ENCODE measurements around the gene CAMK2A. TPM values are rescaled to one million over a fixed set of nuclear protein-coding genes. Genes with fewer than 3 reads are reported as not detected.

CAMK2A gene
- total RNA-seq, 1 experiment from 2014 or later = not detected

DNA sequence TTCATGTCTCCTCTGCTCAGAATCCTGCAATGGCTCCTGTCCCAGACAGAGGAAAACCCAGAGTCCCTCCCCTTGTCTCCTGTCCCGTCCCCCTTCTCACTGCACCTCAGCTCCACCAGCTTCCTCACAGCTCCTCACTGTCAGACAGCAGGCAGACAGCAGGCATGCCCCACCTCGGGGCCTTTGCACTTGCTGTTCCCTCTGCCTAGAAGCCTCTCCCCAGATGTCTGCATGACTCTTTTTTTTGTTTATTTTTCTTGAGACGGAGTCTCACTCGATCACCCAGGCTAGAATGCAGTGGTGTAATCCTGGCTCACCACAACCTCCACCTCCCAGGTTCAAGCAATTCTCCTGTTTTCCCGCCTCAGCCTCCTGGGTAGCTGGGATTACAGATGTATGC lies 108.5 kb downstream of the CAMK2A start:
- BruUV-seq (replicated peaks) = no TSS peak
- Mint-ChIP-seq H3K4me3 (ENCODE audit: unreplicated experiment) (no peak overlapping the region), H3K36me3 (ENCODE audit: insufficient read depth, unreplicated experiment) (no peaks in the 10 kb centered on the region), H3K27ac (ENCODE audit: unreplicated experiment) (no peak overlapping the region), H3K27me3 (ENCODE audit: insufficient read depth, unreplicated experiment) (no peaks in the 10 kb centered on the region), H3K4me1 (ENCODE audit: low read depth, unreplicated experiment) (peaks cover 13% of the 10 kb centered on the region), H3K9me3 (ENCODE audit: unreplicated experiment) (no peaks in the 10 kb centered on the region)
- Histone ChIP-seq H3K36me3 (ENCODE audit: control insufficient read depth, insufficient read depth, low read length) (no peaks in the 10 kb centered on the region), H3K4me3 (ENCODE audit: low read depth, low read length) (no peak overlapping the region), H3K9me3 (no peaks in the 10 kb centered on the region), H3K27me3 (replicated peaks; ENCODE audit: control insufficient read depth, insufficient read depth, low read length) (no peaks in the 10 kb centered on the region), H3K4me1 (peaks cover 12% of the 10 kb centered on the region)
- POLR2A ChIA-PET = no interaction called here
- intact Hi-C loops (cut with micrococcal nuclease; ENCODE audit: unreplicated experiment) = no loop called here
- CTCF ChIA-PET = no interaction called here
- DNase-seq = no peak
- TF ChIP-seq, protein P1, sequence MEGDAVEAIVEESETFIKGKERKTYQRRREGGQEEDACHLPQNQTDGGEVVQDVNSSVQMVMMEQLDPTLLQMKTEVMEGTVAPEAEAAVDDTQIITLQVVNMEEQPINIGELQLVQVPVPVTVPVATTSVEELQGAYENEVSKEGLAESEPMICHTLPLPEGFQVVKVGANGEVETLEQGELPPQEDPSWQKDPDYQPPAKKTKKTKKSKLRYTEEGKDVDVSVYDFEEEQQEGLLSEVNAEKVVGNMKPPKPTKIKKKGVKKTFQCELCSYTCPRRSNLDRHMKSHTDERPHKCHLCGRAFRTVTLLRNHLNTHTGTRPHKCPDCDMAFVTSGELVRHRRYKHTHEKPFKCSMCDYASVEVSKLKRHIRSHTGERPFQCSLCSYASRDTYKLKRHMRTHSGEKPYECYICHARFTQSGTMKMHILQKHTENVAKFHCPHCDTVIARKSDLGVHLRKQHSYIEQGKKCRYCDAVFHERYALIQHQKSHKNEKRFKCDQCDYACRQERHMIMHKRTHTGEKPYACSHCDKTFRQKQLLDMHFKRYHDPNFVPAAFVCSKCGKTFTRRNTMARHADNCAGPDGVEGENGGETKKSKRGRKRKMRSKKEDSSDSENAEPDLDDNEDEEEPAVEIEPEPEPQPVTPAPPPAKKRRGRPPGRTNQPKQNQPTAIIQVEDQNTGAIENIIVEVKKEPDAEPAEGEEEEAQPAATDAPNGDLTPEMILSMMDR (IDR thresholded peaks at IDR 0.05; ENCODE audit: insufficient read depth in 1 of 2, low read depth in 1 of 2, low read length in 1 of 2, severe bottlenecking in 1 of 2, unreplicated experiment in 1 of 2) = no peak

DNA sequence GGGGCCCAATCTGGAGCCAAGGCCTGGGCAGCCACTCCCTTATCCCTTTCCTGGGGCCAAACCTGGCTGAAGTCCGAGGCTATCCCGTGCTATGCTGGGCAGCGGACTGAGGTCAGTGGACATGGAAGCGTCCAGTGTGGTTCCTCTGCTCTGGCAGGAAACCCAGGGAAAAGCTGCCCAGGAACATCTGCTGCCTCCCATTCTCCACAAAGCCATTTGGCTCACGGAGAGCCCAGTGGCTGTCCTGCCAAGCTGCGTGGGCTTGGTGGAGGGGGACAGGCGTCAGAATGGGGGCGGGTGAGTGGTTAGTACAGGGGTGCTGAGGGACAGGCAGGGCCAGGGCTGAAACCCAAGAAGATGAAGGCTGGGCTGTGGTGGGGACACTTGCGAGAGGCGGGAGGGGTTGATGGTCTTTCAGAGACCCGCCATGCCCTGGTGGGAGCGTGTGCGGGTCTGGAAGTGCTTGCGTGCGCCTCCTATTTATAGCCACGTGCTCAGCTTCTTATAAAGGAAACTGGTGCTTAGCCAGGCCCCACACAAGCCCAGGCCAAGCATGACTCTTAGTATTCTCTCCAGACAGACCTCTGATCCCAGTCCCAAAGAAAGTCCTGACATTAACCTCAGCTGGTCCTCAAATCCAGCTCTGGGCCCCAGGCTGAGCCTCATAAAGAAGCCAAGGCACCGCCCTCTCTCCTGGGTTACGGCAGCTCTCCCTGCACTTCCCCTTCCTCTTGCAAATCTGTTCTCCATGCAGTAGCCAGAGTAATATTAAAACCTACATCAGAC lies 109.1 kb downstream of the CAMK2A start:
- Histone ChIP-seq H3K4me3 (ENCODE audit: low read depth, low read length) (no peak overlapping the region), H3K9me3 (no peaks in the 10 kb centered on the region), H3K4me1 (peaks cover 9% of the 10 kb centered on the region), H3K36me3 (ENCODE audit: control insufficient read depth, insufficient read depth, low read length) (no peaks in the 10 kb centered on the region), H3K27me3 (replicated peaks; ENCODE audit: control insufficient read depth, insufficient read depth, low read length) (no peaks in the 10 kb centered on the region)
- TF ChIP-seq, protein P1 (IDR thresholded peaks at IDR 0.05; ENCODE audit: insufficient read depth in 1 of 2, low read depth in 1 of 2, low read length in 1 of 2, severe bottlenecking in 1 of 2, unreplicated experiment in 1 of 2) = no peak
- Mint-ChIP-seq H3K27ac (ENCODE audit: unreplicated experiment) (no peak overlapping the region), H3K27me3 (ENCODE audit: insufficient read depth, unreplicated experiment) (no peaks in the 10 kb centered on the region), H3K4me1 (ENCODE audit: low read depth, unreplicated experiment) (peaks cover 14% of the 10 kb centered on the region), H3K4me3 (ENCODE audit: unreplicated experiment) (no peak overlapping the region), H3K36me3 (ENCODE audit: insufficient read depth, unreplicated experiment) (no peaks in the 10 kb centered on the region), H3K9me3 (ENCODE audit: unreplicated experiment) (no peaks in the 10 kb centered on the region)
- POLR2A ChIA-PET = no interaction called here
- CTCF ChIA-PET = no interaction called here
- no TSS peak for BruUV-seq (replicated peaks)
- intact Hi-C loops (cut with micrococcal nuclease; ENCODE audit: unreplicated experiment) = no loop called here
- DNase-seq = no peak

DNA sequence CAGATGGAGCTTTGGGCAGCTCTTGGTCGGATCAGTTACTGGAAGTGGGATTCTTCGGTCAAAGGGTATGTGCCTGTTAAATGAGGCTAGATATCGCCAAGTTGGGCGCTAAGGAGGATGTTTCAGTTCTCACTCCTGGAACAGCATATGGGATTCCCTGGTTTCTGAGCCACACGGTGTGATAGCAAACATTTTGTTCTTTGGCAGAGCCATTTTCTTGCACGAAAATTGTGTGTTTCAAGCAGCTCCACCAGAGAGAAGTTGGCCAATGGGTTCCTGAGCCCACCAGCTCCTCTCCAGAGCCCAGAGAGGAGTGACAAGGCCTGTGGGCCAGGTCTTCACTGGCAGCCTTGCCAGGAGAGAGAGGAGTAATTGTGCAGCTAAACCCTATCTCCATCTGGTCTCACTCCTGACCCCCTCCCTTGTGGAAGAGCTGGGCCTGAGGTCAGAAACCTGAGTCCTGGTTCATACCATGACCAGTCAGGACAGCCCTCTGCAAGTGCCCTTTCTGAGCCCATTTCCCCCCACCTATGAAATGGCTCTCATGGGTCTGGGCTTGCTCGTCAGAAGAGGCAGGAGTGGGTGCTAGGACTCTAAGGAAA lies 110.5 kb downstream of the CAMK2A start:
- Mint-ChIP-seq H3K36me3 (ENCODE audit: insufficient read depth, unreplicated experiment) (no peaks in the 10 kb centered on the region), H3K27ac (ENCODE audit: unreplicated experiment) (no peak overlapping the region), H3K9me3 (ENCODE audit: unreplicated experiment) (no peaks in the 10 kb centered on the region), H3K4me1 (ENCODE audit: low read depth, unreplicated experiment) (peaks cover 7% of the 10 kb centered on the region), H3K4me3 (ENCODE audit: unreplicated experiment) (no peak overlapping the region), H3K27me3 (ENCODE audit: insufficient read depth, unreplicated experiment) (no peaks in the 10 kb centered on the region)
- Histone ChIP-seq H3K36me3 (ENCODE audit: control insufficient read depth, insufficient read depth, low read length) (no peaks in the 10 kb centered on the region), H3K4me1 (no peaks in the 10 kb centered on the region; the same call in 1 of the 2 replicates), H3K9me3 (no peaks in the 10 kb centered on the region), H3K4me3 (ENCODE audit: low read depth, low read length) (no peak overlapping the region), H3K27me3 (replicated peaks; ENCODE audit: control insufficient read depth, insufficient read depth, low read length) (no peaks in the 10 kb centered on the region)
- POLR2A ChIA-PET = no interaction called here
- TF ChIP-seq, protein P1 (IDR thresholded peaks at IDR 0.05; ENCODE audit: insufficient read depth in 1 of 2, low read depth in 1 of 2, low read length in 1 of 2, severe bottlenecking in 1 of 2, unreplicated experiment in 1 of 2) = no peak
- no TSS peak for BruUV-seq (replicated peaks)
- DNase-seq = no peak
- intact Hi-C loops (cut with micrococcal nuclease; ENCODE audit: unreplicated experiment) = loop anchor here (5.0 kb wide), 1 partner anchor 38 kb away; no protein-coding TSS in a partner anchor
- CTCF ChIA-PET = no interaction called here
